Measurements from ENCODE around the gene SLCO2A1. TPM values are rescaled to one million over a fixed set of nuclear protein-coding genes. Genes with fewer than 3 reads are reported as not detected.

Gene SLCO2A1
- total and polyA plus RNA-seq, 2 of the 4 experiments (the other 2 are of a cell fraction) = under 0.01 to 1.5 TPM

DNA sequence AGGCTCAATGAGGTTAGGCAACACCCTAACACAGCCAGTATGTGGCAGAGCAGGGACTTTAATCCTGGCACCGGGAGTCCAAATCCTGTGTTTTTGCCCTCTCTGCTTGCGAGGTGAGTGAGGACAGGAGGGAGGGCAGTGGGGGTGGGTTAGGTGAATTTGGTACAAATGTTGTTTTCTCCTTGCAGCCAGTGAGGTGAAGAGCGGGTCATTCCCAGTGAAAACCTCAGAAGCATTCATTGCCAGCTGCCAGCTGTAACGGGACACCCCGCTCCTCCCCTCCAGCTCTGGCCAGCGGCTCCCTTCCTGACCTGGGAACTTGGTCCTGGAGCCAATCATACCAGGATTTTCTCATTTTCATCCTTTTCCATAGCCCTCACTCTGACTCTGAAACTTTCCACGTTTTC, 88.3 kb downstream of the SLCO2A1 start:
- H4K20me1 ChIP-seq (ENCODE audit: insufficient read depth, low read length) = peaks cover 10% of the 10 kb centered on the region
- H3K23ac ChIP-seq (ENCODE audit: low read depth, low read length) = no peak overlapping the region
- CTCF ChIA-PET = interaction anchor here (0.6 to 1.1 kb wide), 4 partner anchors 21 to 364 kb away, joined by 3 read pairs; no protein-coding TSS in a partner anchor
- WGBS, 2 experiments (ENCODE audit: extremely low coverage in 2 of 2, insufficient read length in 1 of 2) = 31% methylated on average over 3 of the region's 7 CpGs; no CpG with 5 or more reads in 1 of the 2 experiments
- H3K9ac ChIP-seq (ENCODE audit: low read depth, low read length) = no peak overlapping the region
- H3K27ac ChIP-seq (ENCODE audit: insufficient read depth, low read length) = no peak overlapping the region
- H2BK15ac ChIP-seq (ENCODE audit: low read depth, low read length) = no peak overlapping the region
- no TSS peak for BruUV-seq (replicated peaks)
- no peak overlapping the region for H4K91ac ChIP-seq (ENCODE audit: insufficient read depth, low read depth, low read length)
- POLR2A ChIA-PET (ENCODE audit: unreplicated experiment) = no interaction called here
- no peaks in the 10 kb centered on the region for H3K36me3 ChIP-seq (ENCODE audit: control insufficient read depth, insufficient read depth, low read length)
- no peak overlapping the region for H3K56ac ChIP-seq (ENCODE audit: extremely low read depth, insufficient read depth, low read length)
- H3K4me3 ChIP-seq (ENCODE audit: insufficient read depth, low read depth, low read length) = no peak overlapping the region
- intact Hi-C loops (cut with micrococcal nuclease) = no loop called here
- no peak for TF ChIP-seq MXI1 (IDR thresholded peaks at IDR 0.05; ENCODE audit: borderline replicate concordance, low read depth, low read length)
- TF ChIP-seq, protein P1, sequence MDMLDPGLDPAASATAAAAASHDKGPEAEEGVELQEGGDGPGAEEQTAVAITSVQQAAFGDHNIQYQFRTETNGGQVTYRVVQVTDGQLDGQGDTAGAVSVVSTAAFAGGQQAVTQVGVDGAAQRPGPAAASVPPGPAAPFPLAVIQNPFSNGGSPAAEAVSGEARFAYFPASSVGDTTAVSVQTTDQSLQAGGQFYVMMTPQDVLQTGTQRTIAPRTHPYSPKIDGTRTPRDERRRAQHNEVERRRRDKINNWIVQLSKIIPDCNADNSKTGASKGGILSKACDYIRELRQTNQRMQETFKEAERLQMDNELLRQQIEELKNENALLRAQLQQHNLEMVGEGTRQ (IDR thresholded peaks at IDR 0.05; ENCODE audit: low read depth, low read length) = no peak
- no peak for TF ChIP-seq POLR2A (IDR thresholded peaks at IDR 0.05; ENCODE audit: low read depth, low read length)
- no peak for TF ChIP-seq SMC3 (IDR thresholded peaks at IDR 0.05; ENCODE audit: low read depth, low read length)
- no peak for TF ChIP-seq RAD21 (IDR thresholded peaks at IDR 0.05; ENCODE audit: low read length)
- TF ChIP-seq BHLHE40 (IDR thresholded peaks at IDR 0.05; ENCODE audit: low read depth, low read length) = no peak
- TF ChIP-seq MAZ (IDR thresholded peaks at IDR 0.05; ENCODE audit: borderline replicate concordance, low read depth, low read length) = no peak
- TF ChIP-seq CEBPB (IDR thresholded peaks at IDR 0.05; ENCODE audit: low read depth, low read length) = no peak
- TF ChIP-seq, protein P2, sequence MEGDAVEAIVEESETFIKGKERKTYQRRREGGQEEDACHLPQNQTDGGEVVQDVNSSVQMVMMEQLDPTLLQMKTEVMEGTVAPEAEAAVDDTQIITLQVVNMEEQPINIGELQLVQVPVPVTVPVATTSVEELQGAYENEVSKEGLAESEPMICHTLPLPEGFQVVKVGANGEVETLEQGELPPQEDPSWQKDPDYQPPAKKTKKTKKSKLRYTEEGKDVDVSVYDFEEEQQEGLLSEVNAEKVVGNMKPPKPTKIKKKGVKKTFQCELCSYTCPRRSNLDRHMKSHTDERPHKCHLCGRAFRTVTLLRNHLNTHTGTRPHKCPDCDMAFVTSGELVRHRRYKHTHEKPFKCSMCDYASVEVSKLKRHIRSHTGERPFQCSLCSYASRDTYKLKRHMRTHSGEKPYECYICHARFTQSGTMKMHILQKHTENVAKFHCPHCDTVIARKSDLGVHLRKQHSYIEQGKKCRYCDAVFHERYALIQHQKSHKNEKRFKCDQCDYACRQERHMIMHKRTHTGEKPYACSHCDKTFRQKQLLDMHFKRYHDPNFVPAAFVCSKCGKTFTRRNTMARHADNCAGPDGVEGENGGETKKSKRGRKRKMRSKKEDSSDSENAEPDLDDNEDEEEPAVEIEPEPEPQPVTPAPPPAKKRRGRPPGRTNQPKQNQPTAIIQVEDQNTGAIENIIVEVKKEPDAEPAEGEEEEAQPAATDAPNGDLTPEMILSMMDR (conservative IDR thresholded peaks at IDR 0.05; ENCODE audit: low read depth, low read length) = no peak
- TF ChIP-seq RFX5 (IDR thresholded peaks at IDR 0.05; ENCODE audit: low read depth, low read length) = no peak
- TF ChIP-seq, protein P3, sequence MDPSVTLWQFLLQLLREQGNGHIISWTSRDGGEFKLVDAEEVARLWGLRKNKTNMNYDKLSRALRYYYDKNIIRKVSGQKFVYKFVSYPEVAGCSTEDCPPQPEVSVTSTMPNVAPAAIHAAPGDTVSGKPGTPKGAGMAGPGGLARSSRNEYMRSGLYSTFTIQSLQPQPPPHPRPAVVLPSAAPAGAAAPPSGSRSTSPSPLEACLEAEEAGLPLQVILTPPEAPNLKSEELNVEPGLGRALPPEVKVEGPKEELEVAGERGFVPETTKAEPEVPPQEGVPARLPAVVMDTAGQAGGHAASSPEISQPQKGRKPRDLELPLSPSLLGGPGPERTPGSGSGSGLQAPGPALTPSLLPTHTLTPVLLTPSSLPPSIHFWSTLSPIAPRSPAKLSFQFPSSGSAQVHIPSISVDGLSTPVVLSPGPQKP (IDR thresholded peaks at IDR 0.05; ENCODE audit: borderline replicate concordance, low read depth, low read length) = no peak
- peaks cover 23% of the 10 kb centered on the region for H3K4me1 ChIP-seq (ENCODE audit: control insufficient read depth, insufficient read depth, low read length)
- 0 out of 2 replicates have a peak overlapping the region, but pooled peaks have one; percentile 0 for H2BK120ac ChIP-seq (ENCODE audit: low read depth, low read length)
- no peak overlapping the region for H3K4ac ChIP-seq (ENCODE audit: low read depth, low read length)
- H2BK20ac ChIP-seq (ENCODE audit: low read depth, low read length) = no peak overlapping the region
- H2AK9ac ChIP-seq (replicated peaks; ENCODE audit: low read depth, low read length, poor library complexity) = no peak overlapping the region
- ATAC-seq (ENCODE audit: low read depth) (0 out of 2 replicates have a peak, but pooled peaks have one; percentile 14), DNase-seq (peak; percentile 52)
- H3K79me1 ChIP-seq (ENCODE audit: low read depth in 1 of 2, low read length in 2 of 2) = no peaks in the 10 kb centered on the region; a peak in 1 of 4 replicates
- dilution Hi-C loops (cut with HindIII; ENCODE audit: low sequenced_read_pairs, unreplicated experiment) = no loop called here
- H2AFZ ChIP-seq (replicated peaks; ENCODE audit: low read length, poor library complexity) = no peak overlapping the region
- H3K27me3 ChIP-seq (ENCODE audit: control insufficient read depth, insufficient read depth, low read length) = no peaks in the 10 kb centered on the region
- peaks cover 28% of the 10 kb centered on the region for H3K9me1 ChIP-seq (ENCODE audit: insufficient read depth, low read length)
- H3K4me2 ChIP-seq (ENCODE audit: low read depth, low read length) = no peak overlapping the region; the same call in 1 of the 2 replicates
- H2BK5ac ChIP-seq (ENCODE audit: low read depth, low read length, poor library complexity, severe bottlenecking) = no peak overlapping the region
- no peaks in the 10 kb centered on the region for H3K9me3 ChIP-seq (ENCODE audit: control insufficient read depth, insufficient read depth, low read length)
- in situ Hi-C loops (cut with MboI; ENCODE audit: low sequenced_read_pairs) = loop anchor here (25.0 kb wide), 1 partner anchor 1204 kb away; no protein-coding TSS in a partner anchor
- H4K5ac ChIP-seq (ENCODE audit: low read depth, low read length) = no peak overlapping the region
- no peak overlapping the region for H3K14ac ChIP-seq (replicated peaks; ENCODE audit: low read depth, low read length)
- H4K8ac ChIP-seq (ENCODE audit: low read depth in 2 of 2, low read length in 2 of 2) = no peak overlapping the region
- no peak overlapping the region for H3K18ac ChIP-seq (ENCODE audit: low read depth, low read length)
- H2AK5ac ChIP-seq (ENCODE audit: low read depth, low read length) = peak overlapping the region; percentile 29; the same call in 1 of the 2 replicates
